ENCODE measurements around the gene MAK. TPM values are rescaled to one million over a fixed set of nuclear protein-coding genes. Genes with fewer than 3 reads are reported as not detected.
A peak's percentile ranks its signal among the peaks of the same experiment; 100 is the strongest.

Gene MAK
- total RNA-seq, 2 experiments from 2014 or later: 0.10 TPM; not detected in 1

DNA sequence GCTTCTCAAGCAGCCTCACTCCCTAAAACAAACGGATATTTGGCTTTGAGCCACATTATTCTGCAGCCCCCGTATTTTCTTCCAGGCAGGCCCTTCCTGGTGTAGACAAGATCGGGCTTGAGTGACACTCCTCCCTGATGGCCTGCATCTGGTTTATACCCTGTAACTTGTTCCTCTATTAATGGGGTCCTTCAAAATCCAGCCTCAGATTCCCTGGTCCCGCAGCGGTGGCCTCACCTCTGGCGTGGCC is 115.8 kb downstream of the MAK start:
- Histone ChIP-seq H3K79me2 (ENCODE audit: insufficient read depth, low read depth, low read length) (no peaks in the 10 kb centered on the region), H3K4me1 (ENCODE audit: insufficient read depth, low read length, poor library complexity, severe bottlenecking) (peaks cover 27% of the 10 kb centered on the region), H3K36me3 (ENCODE audit: insufficient read depth, low read length) (no peaks in the 10 kb centered on the region), H3K27ac (ENCODE audit: low read depth, low read length, poor library complexity, severe bottlenecking) (peak overlapping the region; percentile 38), H3K4me2 (ENCODE audit: low read length) (peak overlapping the region; percentile 81), H2AFZ (ENCODE audit: low read length) (peak overlapping the region; percentile 95), H3K9me2 (ENCODE audit: insufficient read depth, low read length) (no peaks in the 10 kb centered on the region), H3K4me3 (ENCODE audit: low read depth, low read length, poor library complexity, severe bottlenecking) (peak overlapping the region; percentile 72), H4K20me1 (ENCODE audit: insufficient read depth, low read length) (no peaks in the 10 kb centered on the region), H3K9me3 (ENCODE audit: low read length) (peaks cover 19% of the 10 kb centered on the region; the same call in 1 of the 2 replicates)
- intact Hi-C loops (cut with micrococcal nuclease; ENCODE audit: unreplicated experiment): no loop called here
- TF ChIP-seq EZH2phosphoT487 (IDR thresholded peaks at IDR 0.05; ENCODE audit: borderline replicate concordance, low read depth, low read length): no peak
- TF ChIP-seq, protein P1, sequence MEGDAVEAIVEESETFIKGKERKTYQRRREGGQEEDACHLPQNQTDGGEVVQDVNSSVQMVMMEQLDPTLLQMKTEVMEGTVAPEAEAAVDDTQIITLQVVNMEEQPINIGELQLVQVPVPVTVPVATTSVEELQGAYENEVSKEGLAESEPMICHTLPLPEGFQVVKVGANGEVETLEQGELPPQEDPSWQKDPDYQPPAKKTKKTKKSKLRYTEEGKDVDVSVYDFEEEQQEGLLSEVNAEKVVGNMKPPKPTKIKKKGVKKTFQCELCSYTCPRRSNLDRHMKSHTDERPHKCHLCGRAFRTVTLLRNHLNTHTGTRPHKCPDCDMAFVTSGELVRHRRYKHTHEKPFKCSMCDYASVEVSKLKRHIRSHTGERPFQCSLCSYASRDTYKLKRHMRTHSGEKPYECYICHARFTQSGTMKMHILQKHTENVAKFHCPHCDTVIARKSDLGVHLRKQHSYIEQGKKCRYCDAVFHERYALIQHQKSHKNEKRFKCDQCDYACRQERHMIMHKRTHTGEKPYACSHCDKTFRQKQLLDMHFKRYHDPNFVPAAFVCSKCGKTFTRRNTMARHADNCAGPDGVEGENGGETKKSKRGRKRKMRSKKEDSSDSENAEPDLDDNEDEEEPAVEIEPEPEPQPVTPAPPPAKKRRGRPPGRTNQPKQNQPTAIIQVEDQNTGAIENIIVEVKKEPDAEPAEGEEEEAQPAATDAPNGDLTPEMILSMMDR (conservative IDR thresholded peaks at IDR 0.05; ENCODE audit: low read length): no peak
- DNase-seq (ENCODE audit: low spot score): no peak
- CTCF ChIA-PET (ENCODE audit: unreplicated experiment): interaction anchor here (0.8 kb wide), 1 partner anchor 244 kb away, joined by 4 read pairs; no protein-coding TSS in a partner anchor
- BruUV-seq (replicated peaks): no TSS peak
- POLR2A ChIA-PET: interaction anchor here (0.6 to 3.2 kb wide), 11 partner anchors 15 to 211 kb away, joined by 3 to 20 read pairs (median 4); partner anchors contain the start of genes PAK1IP1 and TMEM14B

DNA sequence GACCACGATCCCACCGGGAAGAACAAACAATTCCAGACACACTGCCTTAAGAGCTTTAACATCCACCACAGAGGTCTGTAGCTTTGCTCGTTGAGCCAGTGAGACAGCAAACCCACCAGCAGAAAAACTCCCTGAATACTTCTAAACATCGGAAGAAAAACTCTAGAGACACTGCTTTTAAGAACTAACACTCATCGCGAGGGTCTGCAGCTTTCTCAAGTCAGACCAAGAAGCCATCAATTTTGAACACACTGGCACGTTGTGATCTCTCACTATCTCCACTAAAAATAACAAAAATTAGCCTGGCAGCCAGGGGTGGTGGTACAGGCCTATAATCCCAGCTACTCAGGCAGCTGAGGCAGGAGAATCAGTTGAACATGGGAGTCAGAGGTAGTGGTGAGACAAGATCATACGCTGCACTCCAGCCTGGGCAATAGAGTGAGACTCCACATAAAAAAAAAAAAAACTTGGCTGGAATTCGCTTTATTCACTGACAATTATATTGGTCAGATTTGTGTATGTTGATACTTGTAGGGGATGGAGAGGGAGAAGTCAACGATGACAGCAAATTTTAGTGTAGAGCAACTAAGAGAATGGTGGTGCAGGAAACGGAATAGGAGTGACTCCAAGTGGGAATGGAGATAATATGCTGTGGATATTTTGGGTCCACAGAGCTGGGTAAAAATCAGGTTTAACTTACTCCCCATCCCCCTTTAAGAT is 116.3 kb downstream of the MAK start:
- intact Hi-C loops (cut with micrococcal nuclease; ENCODE audit: unreplicated experiment): no loop called here
- H3K79me2 ChIP-seq (ENCODE audit: insufficient read depth, low read depth, low read length): no peaks in the 10 kb centered on the region
- TSS peak; percentile 87 for BruUV-seq (replicated peaks)
- no peak for DNase-seq (ENCODE audit: low spot score)
- TF ChIP-seq, protein P1 (conservative IDR thresholded peaks at IDR 0.05; ENCODE audit: low read length): no peak
- no peak for TF ChIP-seq EZH2phosphoT487 (IDR thresholded peaks at IDR 0.05; ENCODE audit: borderline replicate concordance, low read depth, low read length)
- H4K20me1 ChIP-seq (ENCODE audit: insufficient read depth, low read length): no peaks in the 10 kb centered on the region
- ChIA-PET POLR2A (interaction anchor here (0.6 to 3.2 kb wide), 11 partner anchors 13 to 211 kb away, joined by 3 to 20 read pairs (median 4); partner anchors contain the start of genes PAK1IP1 and TMEM14B), CTCF (ENCODE audit: unreplicated experiment) (interaction anchor here (0.6 kb wide), 1 partner anchor 240 kb away, joined by 3 read pairs; no protein-coding TSS in a partner anchor)
- peak overlapping the region; percentile 72 for H3K4me3 ChIP-seq (ENCODE audit: low read depth, low read length, poor library complexity, severe bottlenecking)
- peaks cover 27% of the 10 kb centered on the region for H3K4me1 ChIP-seq (ENCODE audit: insufficient read depth, low read length, poor library complexity, severe bottlenecking)
- H3K27ac ChIP-seq (ENCODE audit: low read depth, low read length, poor library complexity, severe bottlenecking): peak overlapping the region; percentile 38
- peak overlapping the region; percentile 81 for H3K4me2 ChIP-seq (ENCODE audit: low read length)
- no peaks in the 10 kb centered on the region for H3K36me3 ChIP-seq (ENCODE audit: insufficient read depth, low read length)
- H3K9me3 ChIP-seq (ENCODE audit: low read length): peaks cover 19% of the 10 kb centered on the region; the same call in 1 of the 2 replicates
- H2AFZ ChIP-seq (ENCODE audit: low read length): peak overlapping the region; percentile 95
- no peaks in the 10 kb centered on the region for H3K9me2 ChIP-seq (ENCODE audit: insufficient read depth, low read length)

All from OCI-LY7 (cell line).